Kidney epithelial cell (primary cell): ENCODE data around the gene P2RX4. TPM values are rescaled to one million over a fixed set of nuclear protein-coding genes. Genes with fewer than 3 reads are reported as not detected.
"Not testable (repeated sequence)": the region's sequence is repeated elsewhere in the genome, so short reads cannot be mapped to it uniquely, and the experiment has no call there.

Experiments used
- DNase-seq: peaks from one replicate; pipeline ENCODE4 v3.0.0-alpha.2; 2010; ENCODE audit warnings: low read depth
- H3K27me3 ChIP-seq: 2 replicates; pipeline ENCODE4 v1.6.0; 2011; ENCODE audit warnings: low read length; ENCODE audit not compliant: control insufficient read depth, insufficient read depth
- H3K36me3 ChIP-seq: 2 replicates; pipeline ENCODE4 v1.5.1; 2011; ENCODE audit warnings: low read length; ENCODE audit not compliant: control insufficient read depth, insufficient read depth
- H3K4me3 ChIP-seq: 2 replicates; pipeline ENCODE4 v1.5.1; 2011; ENCODE audit warnings: low read depth, mild to moderate bottlenecking, control low read depth, low read length
- CTCF ChIP-seq: IDR thresholded peaks from 2 replicates; pipeline ENCODE4 v1.5.1; 2011; ENCODE audit warnings: mild to moderate bottlenecking, moderate library complexity, low read length, control low read depth, inconsistent platforms; ENCODE audit not compliant: insufficient read depth, poor library complexity, severe bottlenecking
- total RNA-seq: library from RNA; depleted of rRNA; stranded (reverse); fragments of >200 nt; gene quantifications from 2 replicates; pipeline ENCODE4 v1.2.3, GENCODE V29; 2015

P2RX4 gene
- total RNA-seq, 1 donor from 2014 or later: 119 TPM

- no peaks in the 10 kb centered on the region for H3K36me3 ChIP-seq
- no peaks in the 10 kb centered on the region for H3K27me3 ChIP-seq
- DNase-seq: no peak
- no peak overlapping the region for H3K4me3 ChIP-seq
- TF ChIP-seq CTCF: no peak
Observed at GRCh38 chr12:121282072-121282742, 72.3 kb downstream of the P2RX4 start.

DNA sequence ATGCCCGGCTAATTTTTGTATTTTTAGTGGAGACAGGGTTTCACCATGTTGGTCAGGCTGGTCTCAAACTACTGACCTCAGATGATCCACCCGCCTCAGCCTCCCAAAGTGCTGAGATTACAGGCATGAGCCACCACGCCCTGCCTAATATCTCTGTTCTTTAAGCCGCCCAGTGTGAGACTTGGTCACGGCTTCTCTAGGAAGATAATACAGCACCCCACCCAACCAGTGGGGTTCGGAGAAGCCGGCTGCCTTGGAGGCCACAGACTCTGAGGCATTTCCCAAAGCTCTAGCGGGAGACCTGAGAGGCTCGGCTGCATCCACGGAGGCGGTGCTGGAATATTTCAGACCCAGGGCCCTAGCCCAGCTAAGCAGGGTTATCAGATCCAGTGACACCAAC is 73.0 kb downstream of the P2RX4 start:
- not testable (repeated sequence) for H3K27me3 ChIP-seq, H3K36me3 ChIP-seq, DNase-seq, H3K4me3 ChIP-seq

- no peak for TF ChIP-seq CTCF
- no peak for DNase-seq
- no peaks in the 10 kb centered on the region for H3K36me3 ChIP-seq
- no peak overlapping the region for H3K4me3 ChIP-seq
- H3K27me3 ChIP-seq: no peaks in the 10 kb centered on the region
Observed at GRCh38 chr12:121283388-121283787, 73.5 kb downstream of the P2RX4 start.

Other genes with a start within 250 kb of the P2RX4 start
- 0.25 and 0.89 TPM in 2 replicates for gene HNF1A, start 231.6 kb upstream of the P2RX4 start, total RNA-seq
- 16.5 and 19.9 TPM in 2 replicates for gene C12orf43, start 193.6 kb upstream of the P2RX4 start, total RNA-seq
- 0.58 and 1.4 TPM in 2 replicates for gene OASL, start 170.9 kb upstream of the P2RX4 start, total RNA-seq
- 0.29 and 0.96 TPM in 2 replicates for gene P2RX7, start 77.3 kb upstream of the P2RX4 start, total RNA-seq
- gene CAMKK2, start 86.6 kb downstream of the P2RX4 start, total RNA-seq: 25.6 and 25.8 TPM in 2 replicates
- gene ANAPC5, start 142.3 kb downstream of the P2RX4 start, total RNA-seq: 86.2 and 90.8 TPM in 2 replicates
- 37.7 and 45.3 TPM in 2 replicates for gene RNF34, start 190.0 kb downstream of the P2RX4 start, total RNA-seq